Activated CD4-positive, CD25-positive, alpha-beta regulatory T cell treated with anti-CD3 and anti-CD28 coated beads, Interleukin-2, amount 50 U/mL, for 24 hours (primary cell): Measurements from ENCODE around the gene RABEP1.
"Not testable (repeated sequence)": the region's sequence is repeated elsewhere in the genome, so short reads cannot be mapped to it uniquely, and the experiment has no call there.

ENCODE experiments used
- ATAC-seq, 2 donors: fragments of 150-1000 bp; cut with Tn5 transposase; one replicate each; pipeline ENCODE4 v1.10.0; 2021; ENCODE audit warnings: mild to moderate bottlenecking in 1 of 2, moderate library complexity in 1 of 2

RABEP1 gene, protein sequence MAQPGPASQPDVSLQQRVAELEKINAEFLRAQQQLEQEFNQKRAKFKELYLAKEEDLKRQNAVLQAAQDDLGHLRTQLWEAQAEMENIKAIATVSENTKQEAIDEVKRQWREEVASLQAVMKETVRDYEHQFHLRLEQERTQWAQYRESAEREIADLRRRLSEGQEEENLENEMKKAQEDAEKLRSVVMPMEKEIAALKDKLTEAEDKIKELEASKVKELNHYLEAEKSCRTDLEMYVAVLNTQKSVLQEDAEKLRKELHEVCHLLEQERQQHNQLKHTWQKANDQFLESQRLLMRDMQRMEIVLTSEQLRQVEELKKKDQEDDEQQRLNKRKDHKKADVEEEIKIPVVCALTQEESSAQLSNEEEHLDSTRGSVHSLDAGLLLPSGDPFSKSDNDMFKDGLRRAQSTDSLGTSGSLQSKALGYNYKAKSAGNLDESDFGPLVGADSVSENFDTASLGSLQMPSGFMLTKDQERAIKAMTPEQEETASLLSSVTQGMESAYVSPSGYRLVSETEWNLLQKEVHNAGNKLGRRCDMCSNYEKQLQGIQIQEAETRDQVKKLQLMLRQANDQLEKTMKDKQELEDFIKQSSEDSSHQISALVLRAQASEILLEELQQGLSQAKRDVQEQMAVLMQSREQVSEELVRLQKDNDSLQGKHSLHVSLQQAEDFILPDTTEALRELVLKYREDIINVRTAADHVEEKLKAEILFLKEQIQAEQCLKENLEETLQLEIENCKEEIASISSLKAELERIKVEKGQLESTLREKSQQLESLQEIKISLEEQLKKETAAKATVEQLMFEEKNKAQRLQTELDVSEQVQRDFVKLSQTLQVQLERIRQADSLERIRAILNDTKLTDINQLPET

DNA sequence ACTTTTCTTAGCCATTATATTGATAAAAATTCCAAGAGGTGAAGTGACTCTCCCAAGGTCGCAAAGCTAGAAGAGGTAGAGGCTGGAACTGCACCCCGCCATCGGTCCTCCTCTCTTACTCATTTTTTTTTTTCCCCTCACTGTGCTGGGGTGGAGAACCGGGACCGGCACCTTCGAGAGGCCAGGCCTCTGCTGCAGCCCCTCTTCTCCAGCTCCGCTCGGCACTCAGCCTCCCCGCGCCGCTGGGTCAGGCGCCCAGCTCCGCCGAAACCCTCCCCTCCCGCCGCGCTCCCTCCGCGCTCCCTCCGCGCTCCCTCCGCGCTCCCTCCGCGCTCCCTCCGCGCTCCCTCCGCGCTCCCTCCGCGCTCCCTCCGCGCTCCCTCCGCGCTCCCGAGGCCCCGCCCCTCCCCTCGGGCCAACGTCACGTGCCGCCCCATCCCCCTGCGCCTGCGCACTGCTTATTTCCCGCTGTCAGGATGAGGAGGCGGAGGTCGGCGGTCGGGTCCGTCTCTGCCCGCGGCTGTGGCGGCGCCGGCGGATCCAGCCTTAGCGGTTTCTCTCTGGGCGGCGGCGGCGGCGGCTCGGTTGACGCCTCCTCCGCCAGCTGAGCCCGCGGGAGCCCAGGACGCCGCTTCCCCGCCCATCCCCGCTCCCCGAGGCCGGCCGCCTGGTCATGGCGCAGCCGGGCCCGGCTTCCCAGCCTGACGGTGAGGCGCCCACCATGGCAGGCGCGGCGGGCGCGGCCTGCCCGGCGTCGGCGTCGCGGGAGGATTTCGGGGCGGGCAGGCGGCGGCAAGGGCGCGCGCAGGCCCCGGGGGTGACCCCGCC lies at the start of gene RABEP1:
Gene RABEP1, plus strand, starts transcription at position 471 of the 828 bp plus-strand sequence. Its CDS starts 203 bp downstream, at position 674.
- peak; percentile 77 to 81 for ATAC-seq

DNA sequence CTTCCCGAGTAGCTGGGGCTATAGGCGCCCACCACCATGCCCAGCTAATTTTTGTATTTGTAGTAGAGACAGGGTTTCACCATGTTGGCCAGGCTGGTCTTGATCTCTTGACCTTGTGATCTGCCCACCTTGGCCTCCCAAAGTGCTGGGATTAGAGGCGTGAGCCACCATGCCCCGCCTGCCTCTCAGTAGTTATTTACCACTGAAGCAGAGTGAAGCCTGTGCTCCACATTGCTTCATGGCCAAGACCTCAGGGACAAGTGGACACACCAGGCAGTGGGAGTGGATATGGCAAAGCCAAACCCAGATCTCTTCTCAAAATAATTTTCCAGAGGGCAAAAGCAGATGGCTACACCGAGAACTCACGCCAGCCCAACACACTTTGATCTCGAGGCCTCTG lies 48.6 kb upstream of the RABEP1 start:
- not testable (repeated sequence) for ATAC-seq

DNA sequence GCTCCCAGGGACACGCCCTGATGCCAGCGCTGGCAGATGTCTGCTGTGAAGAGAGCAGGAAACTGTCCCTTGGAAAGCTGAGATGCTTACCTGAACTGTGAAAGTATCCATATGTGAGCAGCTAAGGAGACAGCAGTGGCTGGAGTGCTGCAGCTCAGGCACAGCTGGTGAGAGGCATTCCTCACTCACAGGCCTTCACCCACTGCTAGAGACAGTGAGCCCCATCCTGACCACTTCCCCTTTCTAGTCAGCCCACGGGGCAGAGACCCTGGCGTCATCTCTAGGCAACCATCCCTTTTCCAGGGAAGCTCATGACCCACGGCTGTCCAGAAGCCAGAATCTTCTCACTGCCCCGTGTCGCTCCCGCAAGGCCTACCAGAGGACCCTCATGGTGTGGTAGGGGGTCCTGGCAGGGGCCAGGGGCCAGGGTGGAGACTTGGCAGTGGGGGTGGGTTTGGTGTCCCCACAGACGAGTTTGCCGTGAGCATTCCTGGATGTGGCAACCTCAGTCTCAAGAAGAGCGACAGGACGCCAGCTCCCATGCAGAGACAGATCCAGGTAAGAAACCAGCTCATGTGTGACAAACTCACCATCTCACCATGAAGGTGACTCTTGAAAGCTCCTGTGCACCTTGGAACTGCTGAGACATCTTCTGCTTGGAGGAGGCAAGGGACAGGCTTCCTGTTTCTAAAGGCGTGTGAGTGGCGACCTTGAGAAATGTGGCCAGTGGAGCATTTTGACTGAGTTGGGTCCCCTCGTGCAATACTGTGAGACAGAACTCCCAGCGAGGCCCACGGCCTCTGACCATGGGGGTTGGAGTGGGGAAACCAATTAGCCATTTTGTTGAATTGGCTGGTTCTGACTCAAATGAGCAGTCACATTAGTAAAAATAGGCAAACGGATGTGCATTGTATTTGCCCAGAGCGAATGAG lies 47.2 kb upstream of the RABEP1 start, which contains the start of gene SCIMP:
Gene SCIMP, minus strand, starts transcription at position 216 of the 932 bp plus-strand sequence. Its CDS starts 105 bp downstream, at position 111.
- peak; percentile 23 to 44 for ATAC-seq

DNA sequence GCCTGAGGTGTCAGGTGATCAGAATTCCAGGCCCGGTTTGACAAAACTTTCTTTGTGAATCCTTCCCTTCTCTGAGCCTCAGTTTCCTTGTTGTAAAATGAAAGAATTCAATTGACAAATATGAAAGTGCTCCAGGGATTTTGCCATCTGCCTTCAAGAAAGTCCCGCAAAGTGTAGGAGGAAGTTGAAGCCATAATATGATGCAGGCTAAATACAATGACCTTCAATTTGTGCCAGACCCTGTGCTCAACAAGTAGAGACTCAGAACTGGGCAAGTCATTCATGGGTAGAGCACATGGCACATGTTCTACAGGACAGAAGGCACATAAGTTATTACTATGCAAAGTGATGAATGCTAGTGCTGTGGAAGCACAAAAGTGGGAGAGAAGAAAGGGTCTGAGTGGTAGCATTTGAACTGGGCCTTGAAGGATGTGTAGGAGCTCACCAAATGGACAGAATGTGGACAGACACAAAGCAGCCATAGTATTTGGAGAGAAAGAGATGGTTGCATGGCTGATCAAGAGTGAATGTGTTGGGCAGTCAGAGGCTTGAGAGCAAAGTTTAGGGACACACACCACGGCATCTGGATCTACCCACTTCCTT lies 45.0 kb upstream of the RABEP1 start:
- no peak for ATAC-seq

DNA sequence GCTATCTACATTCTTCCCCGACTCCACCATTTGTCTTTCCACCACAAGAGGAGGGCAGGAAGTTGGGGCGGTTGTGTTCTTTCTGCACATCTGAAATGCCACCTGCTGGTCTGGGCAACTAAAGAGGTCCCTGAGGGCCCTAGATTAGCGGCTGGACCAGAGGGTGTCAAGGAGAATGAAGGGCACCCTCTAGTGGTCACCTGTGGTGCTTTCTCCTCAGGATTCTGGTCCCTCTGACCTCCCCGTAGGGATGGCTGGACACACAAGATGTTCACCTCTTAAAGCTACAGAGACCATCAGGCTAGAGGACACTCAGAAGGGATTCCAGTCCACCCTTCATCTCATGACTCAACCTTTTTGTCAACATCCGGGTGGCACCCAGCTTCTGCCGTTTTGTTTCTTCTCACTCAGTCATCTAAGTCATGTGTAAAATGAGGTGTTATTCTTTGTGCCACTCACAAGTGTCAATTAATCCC lies 44.5 kb upstream of the RABEP1 start:
- peak; percentile 43 to 75 for ATAC-seq

DNA sequence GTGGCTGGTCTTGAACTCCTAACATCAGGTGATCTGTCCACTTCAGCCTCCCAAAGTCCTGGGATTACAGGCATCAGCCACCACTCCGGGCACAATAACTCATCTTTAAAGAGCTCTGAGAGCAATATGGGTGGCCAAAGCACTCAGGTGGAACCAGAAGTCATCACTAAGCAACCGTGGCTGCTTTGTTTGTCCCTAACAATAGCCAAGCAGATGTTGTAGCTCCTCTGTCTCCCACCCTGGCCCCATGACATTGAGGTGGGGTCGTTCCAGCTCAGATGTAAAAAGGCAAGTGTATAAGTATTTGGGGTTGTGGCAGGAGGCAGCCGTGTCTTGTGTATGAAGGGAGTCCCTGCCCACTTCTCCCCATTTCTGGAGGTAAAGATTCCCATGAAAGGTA lies 43.8 kb upstream of the RABEP1 start:
- no peak for ATAC-seq

DNA sequence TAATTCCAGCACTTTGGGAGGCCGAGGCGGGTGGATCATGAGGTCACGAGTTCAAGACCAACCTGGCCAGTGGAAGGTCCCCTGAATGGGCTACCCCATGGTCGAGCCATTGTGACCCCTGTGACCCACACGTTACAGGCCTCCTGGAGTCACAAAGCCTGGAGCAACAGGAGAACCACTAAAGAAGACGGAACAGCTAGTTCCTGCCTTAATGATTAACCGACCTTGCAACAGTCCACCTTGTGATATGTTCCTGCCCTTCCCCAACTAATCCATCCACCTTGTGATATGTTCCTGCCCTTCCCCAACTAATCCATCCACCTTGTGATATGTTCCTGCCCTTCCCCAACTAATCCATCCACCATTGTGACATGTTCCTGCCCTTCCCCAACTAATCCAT lies 42.3 kb upstream of the RABEP1 start:
- ATAC-seq, result not testable (repeated sequence)

DNA sequence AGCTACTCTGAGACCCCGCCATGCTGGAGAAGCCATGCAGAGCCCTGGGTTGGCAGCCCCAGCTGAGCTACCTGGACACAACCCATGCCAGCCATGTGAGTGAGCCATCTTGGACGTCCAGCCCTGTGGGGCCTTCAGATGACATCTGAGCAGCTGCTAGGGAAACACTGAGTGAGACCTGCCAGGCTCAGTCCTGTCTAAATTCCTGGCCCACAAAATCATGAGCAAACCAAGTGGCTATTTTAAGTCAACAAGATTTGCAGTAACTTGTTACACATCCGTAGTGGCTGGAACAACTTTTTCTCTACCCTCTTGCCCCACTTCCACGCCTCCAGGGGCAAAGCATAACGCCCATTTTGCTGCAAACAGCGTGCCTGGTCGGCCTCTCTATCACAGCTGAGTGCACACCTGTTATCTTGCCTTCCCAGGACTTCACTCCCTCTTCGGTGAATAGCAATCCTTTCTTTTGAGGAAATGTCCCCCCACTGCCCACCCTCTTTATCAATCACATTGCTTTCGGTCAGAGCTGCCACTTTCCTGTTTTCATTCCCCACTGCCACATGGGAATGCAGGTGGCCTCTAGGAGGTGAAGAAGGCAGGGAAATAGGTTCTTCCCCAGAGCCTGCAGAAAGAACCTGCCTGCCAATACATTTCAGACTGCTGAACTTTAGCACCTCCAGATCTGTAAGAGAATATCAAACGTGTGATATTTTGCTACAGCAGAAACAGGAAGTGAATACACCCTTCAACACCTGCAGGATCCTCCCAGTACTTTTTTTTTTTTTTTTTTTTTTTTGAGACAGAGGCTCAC lies 40.0 kb upstream of the RABEP1 start:
- peak; percentile 59 to 64 for ATAC-seq

DNA sequence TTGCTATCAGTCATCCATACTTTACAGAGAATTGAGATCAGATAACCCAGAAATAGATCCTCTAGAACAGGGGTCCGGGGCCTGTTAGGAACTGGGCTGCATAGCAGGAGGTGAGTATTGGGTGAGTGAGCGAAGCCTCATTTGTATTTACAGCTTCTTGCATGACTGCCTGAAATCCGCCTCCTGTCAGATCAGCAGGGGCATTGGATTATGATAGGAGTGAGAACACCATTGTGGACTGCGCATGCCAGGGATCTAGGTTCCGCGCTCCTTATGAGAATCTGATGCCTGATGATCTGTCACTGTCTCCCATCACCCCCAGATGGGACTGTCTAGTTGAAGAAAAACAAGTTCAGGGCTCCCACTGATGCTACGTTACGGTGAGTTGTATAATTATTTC lies 34.5 kb upstream of the RABEP1 start:
- no peak for ATAC-seq

DNA sequence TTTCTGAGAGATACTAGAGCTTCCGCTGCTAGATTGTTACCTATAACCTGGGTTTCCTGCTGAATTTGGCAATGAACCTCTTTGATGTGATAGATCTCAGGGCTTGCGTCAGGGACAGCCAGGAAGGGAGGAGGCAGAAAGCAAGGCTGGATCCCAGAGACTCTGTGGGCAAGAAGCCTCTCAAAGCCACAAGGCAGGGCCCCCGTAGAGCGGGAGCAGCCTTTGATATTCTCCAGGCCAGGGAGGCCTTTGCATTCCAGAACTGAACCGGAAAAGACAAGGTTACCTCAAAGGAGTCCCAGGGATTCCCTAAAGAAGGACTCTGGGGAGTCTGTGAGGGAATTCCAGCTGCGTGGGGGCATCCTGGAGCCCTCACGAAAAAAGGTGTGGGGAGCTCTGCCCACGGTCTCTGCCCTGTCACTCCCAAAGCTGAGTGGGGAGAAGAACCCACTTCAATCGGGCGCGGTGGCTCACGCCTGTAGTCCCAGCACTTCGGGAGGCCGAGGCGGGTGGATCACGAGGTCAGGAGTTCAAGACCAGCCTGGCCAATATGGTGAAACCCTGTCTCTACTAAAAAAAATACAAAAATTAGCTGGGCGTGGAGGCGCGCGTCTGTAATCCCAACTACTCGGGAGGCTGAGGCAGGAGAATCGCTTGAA lies 33.1 kb upstream of the RABEP1 start:
- ATAC-seq, result no peak

DNA sequence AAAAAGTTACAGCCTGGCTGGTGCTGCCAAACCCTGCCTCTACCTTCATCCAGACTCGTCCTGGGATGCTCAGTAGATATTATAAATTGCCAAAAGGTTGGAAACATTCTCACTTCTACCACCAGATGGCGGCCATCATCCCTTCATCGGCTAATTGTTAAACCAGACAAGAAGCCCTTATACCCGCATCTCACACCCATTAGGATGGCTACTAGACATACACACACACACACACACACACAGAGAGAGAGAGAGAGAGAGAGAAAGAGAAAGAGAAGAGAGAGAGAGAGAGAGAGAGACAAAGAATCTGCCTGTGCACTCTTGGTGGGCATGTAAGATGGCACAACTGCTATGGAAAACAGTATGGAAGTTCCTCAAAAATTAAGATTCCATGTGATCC lies 32.5 kb upstream of the RABEP1 start:
- peak; percentile 67 to 73 for ATAC-seq

DNA sequence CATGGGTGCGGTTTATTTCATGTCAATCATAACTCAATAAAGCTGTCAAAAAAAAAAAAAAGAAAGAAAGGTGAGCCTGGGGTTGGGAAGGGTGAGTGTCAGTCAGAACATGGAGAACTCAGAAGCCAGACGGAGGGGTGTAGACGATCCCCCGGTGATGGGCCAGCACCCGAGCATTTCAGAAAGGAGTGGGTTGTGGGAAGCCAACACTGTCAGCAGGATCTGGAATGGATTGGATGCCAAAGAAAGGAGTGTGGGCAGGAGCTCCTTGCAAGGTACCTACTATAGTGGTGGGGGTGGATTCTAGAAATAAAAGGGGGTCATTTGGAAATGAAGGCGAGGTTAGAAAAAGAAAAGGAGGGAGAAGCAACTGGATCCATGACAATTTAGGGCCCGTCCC lies 27.7 kb upstream of the RABEP1 start:
- no peak for ATAC-seq

DNA sequence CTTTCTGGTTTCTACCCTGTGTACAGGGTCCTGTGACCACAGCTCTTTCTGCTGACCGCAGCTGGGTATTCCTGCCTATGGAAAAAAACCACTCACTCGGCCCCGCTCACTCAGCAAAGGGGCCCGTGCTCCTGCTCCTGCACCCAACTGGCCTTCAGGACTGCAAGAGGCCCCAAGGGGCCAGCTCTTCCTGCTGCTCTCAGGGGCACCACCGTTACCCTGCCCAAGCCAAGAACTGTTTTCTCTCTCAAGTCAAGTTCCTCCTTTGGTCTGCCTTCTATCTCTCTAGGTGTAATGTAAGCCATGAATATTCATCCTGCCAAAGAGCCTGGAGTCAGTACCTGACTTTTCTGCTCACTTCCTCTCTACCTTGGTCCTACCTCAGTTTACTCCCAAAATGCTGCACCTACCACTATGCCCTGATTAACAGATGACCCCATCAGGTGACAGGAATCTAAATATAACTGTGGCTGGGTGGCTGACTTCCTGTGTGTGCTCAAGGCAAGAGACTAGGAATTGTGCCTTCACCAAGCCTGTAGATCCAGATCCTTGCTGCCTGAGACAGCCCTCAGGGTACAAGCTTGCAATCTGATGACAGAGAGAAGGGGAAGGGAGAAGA lies 27.1 kb upstream of the RABEP1 start:
- ATAC-seq, result no peak

DNA sequence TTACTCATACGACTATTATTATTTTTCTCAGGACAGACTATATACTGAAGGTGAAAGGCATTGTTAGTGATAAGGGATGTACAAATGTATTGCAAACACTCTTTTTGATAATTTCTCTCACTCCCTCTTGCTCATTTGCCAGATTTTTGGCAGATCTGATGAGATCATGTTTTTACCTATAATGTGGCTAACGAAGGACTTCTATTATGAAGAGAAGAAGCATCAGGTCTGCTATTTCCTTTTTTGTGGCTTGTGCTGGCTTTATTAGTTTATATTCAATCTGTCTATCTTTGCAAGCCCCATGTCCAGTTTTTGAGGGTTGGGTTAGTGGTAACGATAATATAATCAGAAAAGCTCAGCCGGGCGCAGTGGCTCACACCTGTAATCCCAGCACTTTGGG lies 25.0 kb upstream of the RABEP1 start:
- ATAC-seq, result no peak

DNA sequence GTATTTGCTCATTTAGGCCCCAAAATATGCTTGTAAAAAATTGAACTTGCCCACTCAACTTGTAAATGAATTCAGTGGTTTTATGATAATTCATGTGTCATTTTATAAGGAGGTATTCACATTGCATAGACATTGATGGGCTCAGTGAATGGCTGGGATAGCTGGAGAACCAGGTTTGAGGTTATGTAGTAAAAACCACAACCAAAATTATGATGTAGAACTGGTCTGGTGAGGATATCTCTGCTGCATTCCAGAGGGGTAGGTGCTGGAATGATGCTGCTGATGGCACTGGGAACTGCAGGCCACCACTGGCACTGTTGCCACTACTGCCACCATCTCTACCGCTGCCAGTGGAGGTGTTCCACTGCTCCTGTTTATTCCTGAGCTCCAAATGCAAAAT lies 21.5 kb upstream of the RABEP1 start:
- ATAC-seq, result no peak

DNA sequence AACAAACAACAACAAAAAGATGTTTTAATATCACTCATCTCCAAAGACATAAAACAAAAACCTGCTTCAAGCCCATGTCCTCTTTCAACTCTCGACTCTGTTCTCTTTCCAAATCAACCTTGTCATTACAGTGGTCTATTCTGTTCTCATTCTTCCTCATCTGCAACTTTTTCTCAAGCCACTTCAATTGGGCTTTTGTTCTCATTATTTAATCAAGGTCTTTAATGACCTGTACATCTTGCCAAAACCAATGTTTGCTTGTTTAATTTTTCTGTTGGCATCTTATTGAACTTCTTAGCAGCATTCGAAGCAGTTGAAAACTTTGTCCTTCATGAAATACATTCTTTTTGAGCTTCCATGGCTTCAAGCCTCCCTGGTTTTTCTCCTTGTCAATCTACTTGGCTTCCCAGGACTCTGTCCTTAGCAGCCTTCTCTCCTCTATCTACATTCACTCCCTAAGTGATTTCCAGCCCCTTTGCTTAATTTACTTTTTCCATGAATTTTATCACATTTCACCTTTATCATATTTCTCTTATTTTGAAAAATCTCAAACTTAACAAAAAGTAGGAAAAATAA lies 19.6 kb upstream of the RABEP1 start:
- ATAC-seq, result no peak

DNA sequence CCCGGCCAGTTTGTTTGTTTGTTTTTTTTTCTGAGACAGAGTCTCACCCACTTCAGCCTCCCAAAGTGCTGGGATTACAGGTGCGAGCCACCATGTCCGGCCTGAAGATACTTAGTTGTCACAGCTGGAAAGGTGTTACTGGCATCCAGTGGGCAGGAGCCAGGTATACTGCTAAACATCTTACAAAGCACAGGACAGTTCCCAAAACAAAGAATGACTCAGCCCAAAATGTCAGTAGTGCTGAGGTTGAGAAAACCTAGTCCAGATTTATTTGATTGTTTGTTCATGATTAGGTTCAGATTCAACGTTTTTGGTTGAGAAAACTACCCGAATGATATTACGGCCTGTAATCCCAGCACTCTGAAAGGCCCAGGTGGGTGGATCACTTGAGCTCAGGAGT lies 18.6 kb upstream of the RABEP1 start:
- ATAC-seq, result no peak

DNA sequence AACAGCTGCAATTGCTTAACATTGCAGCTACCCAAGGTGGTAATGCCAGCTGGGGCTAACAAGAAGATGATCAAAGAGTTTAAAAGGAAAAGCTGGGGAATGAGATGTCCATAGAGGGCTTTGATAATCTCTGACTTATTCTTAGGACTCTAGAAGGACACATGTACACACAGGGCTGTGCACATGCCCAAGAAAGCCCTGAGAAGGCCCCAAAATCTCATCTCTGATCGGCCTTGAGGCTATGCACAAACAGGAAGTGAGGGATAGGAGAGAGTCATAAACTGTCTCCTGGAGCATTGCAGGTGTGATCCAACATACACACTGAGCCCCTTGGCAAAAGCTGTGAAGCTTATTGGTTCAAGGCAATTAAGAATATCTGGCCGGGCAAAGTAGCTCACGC lies 17.2 kb upstream of the RABEP1 start:
- ATAC-seq, result no peak
